RCC 7860 (cell line): Measurements from ENCODE around the gene RAD9A.

Source experiments
- DNase-seq: peaks from one replicate; pipeline ENCODE4 v3.0.0-alpha.2; 2015; ENCODE audit warnings: low spot score
- FAIRE-seq: peaks from 2 replicates; lab custom pipeline; 2012; peaks lifted over from hg19 to GRCh38; lab: Jason Lieb, UNC

The RAD9A gene

GRCh38 chr11:67356864-67357561 lies 34.8 kb upstream of the RAD9A start:
- DNase-seq (peak; percentile 81), FAIRE-seq (no peak)

GRCh38 chr11:67357831-67358670 lies 33.7 kb upstream of the RAD9A start:
- DNase-seq = peak; percentile 67
- no peak for FAIRE-seq

- no peak for FAIRE-seq
These were observed 27.6 kb upstream of the RAD9A start for GRCh38 chr11:67364169-67364568.

GRCh38 chr11:67364783-67365722 lies 26.7 kb upstream of the RAD9A start:
- FAIRE-seq (no peak), DNase-seq (no peak)

More at GRCh38 chr11:67364169-67364568, 27.6 kb upstream of the RAD9A start:
- DNase-seq = no peak

GRCh38 chr11:67365736-67366444 lies 25.9 kb upstream of the RAD9A start:
- FAIRE-seq (no peak), DNase-seq (no peak)

GRCh38 chr11:67366546-67366945 lies 25.2 kb upstream of the RAD9A start:
- FAIRE-seq = no peak
- DNase-seq = no peak

GRCh38 chr11:67366961-67367760 lies 24.6 kb upstream of the RAD9A start:
- FAIRE-seq (no peak), DNase-seq (no peak)

- DNase-seq (no peak), FAIRE-seq (no peak)
These were observed 24.0 kb upstream of the RAD9A start for GRCh38 chr11:67367761-67368227.

- no peak for DNase-seq
- no peak for FAIRE-seq
These were observed 23.2 kb upstream of the RAD9A start for GRCh38 chr11:67368621-67369020.

- no peak for DNase-seq
- FAIRE-seq = no peak
These were observed 22.5 kb upstream of the RAD9A start for GRCh38 chr11:67369275-67369674.

- DNase-seq = peak; percentile 40
These were observed 21.9 kb upstream of the RAD9A start for GRCh38 chr11:67369801-67370284.

GRCh38 chr11:67370351-67371076 lies 21.3 kb upstream of the RAD9A start:
- no peak for FAIRE-seq

More at GRCh38 chr11:67369801-67370284, 21.9 kb upstream of the RAD9A start:
- FAIRE-seq = no peak

GRCh38 chr11:67371189-67371910 lies 20.4 kb upstream of the RAD9A start:
- FAIRE-seq = peak; percentile 49
- peak; percentile 72 for DNase-seq

More at GRCh38 chr11:67370351-67371076, 21.3 kb upstream of the RAD9A start:
- no peak for DNase-seq

- DNase-seq (no peak), FAIRE-seq (no peak)
These were observed 19.9 kb upstream of the RAD9A start for GRCh38 chr11:67371911-67372320.

- no peak for FAIRE-seq
- peak; percentile 22 for DNase-seq
These were observed 19.3 kb upstream of the RAD9A start for GRCh38 chr11:67372321-67372992.

GRCh38 chr11:67372993-67373647 lies 18.7 kb upstream of the RAD9A start, which contains the start of gene CLCF1:
TSS of gene CLCF1 (minus strand) at chr11:67373598. CDS start at chr11:67373539, 59 bp downstream.
- DNase-seq (no peak), FAIRE-seq (no peak)
